OCI-M1 (cell line): Measurements from ENCODE around the gene CHST15.

ENCODE experiments used
- DNase-seq: peaks from one replicate; lab custom pipeline; 2025; lab: John Stamatoyannopoulos, UW

CHST15 gene

DNA sequence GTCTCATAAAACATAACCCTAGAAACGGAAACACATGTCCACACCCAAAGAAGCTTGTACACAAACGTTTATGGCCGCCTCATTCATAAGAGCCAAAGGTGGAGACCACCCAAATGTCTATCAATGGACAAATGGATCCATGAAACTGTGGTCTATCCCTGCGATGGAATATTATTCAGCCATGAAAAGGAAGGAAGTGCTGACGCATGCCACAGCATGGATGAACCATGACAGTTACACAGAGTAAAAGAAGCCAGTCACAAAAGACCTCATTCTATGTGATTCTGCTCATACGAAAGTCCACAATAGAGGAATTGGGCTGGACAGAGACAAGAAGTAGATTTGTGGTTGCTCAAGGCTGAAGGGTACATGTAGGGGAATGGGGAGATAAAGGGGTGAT, 10.8 kb downstream of the CHST15 start:
- no peak for DNase-seq

GRCh38 chr10:124081547-124082140, 11.8 kb downstream of the CHST15 start:
- DNase-seq: no peak

DNA sequence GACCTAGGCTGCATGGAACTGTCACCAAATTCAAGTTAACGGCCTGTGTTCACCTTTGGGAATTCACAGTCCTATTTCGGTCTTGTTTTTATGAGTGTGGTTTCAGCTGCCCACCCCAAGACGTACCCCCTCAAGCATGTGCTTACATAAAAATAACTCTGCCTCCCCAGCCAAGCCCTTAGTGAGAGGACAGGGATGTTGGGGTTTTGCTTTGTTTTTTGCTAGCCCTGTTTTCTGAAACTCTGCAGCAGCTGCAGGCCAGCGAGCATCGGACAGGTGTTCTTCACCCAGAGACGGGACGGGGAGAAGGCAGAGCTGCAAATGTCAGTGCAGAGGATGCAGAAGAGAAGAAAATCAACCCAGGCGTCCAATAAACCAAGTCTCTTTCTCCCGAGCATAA, 13.5 kb downstream of the CHST15 start:
- no peak for DNase-seq

DNA sequence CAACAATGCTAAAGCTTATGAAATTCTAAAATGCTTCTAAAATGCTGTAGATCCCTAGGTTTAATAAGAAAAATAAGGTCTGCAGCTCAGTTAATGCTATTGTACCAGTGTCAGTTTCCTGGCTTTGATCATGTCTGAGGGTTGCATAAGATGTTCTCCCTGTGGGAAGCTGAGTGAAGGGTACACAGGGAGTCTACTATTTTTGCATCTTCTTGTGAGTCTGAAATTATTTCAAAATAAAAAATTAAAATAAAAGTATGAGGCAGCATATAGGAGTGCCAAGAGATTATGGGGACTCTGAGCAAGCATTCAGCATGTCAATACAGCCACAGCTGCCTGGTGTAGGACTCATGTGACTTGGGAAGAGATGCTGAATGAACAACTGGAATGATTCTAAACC, 14.7 kb downstream of the CHST15 start:
- no peak for DNase-seq

DNA sequence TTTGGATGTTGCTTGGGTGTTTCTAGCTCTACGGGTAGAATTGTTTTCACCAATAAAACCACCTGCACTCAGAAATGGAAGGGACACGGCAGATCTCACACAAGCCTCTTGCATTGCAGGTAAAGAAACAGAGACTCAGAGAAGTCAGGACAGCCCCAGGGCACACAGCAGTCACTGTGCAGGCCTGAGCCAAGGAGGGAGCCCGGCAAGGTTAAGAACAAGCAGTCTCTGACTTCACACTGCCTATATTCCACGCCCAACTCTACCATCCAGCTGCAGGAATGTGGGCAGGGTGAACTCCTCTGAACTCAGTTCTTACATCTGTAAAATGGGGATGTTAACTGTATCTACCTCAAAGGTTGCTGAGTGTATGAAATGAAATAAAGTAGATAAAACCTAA, 15.4 kb downstream of the CHST15 start:
- no peak for DNase-seq

DNA sequence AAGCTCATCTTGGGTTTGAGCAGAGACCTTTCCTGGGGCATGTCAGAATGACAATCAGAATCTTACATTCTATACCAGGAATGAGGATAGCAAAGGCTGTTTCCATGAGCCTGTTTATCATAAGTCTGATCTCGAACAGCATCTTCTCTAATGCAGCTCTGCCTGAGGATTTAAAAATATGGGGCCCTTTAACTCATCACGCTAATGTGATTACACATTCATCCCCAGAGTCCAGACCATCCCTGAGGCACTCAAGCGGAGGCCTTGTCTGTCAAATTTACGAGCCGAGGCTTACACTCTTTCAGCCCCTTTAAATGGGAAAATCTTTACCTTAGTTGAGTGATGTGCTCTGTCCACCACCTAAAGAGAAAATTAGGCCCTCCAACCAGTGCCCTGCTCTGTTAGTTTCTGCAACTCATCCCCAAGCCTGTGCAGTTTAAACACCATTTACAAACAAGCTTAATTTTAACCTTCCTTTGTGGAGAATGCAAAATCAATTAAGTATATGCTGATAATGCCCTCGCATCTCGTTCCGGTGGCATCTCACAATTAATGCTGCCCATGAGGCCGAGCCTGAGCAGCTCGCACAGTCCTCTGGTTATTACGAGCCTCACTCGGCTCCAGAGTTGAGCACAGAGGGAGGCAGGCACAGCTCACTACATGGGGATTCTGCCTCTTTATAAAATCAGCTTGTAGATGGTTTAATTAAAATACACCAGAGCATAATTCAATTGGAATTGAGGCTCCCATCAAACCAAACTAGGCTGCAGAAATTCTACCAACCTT, 16.0 kb downstream of the CHST15 start:
- DNase-seq: no peak

GRCh38 chr10:124076148-124076733, 17.2 kb downstream of the CHST15 start:
- no peak for DNase-seq

DNA sequence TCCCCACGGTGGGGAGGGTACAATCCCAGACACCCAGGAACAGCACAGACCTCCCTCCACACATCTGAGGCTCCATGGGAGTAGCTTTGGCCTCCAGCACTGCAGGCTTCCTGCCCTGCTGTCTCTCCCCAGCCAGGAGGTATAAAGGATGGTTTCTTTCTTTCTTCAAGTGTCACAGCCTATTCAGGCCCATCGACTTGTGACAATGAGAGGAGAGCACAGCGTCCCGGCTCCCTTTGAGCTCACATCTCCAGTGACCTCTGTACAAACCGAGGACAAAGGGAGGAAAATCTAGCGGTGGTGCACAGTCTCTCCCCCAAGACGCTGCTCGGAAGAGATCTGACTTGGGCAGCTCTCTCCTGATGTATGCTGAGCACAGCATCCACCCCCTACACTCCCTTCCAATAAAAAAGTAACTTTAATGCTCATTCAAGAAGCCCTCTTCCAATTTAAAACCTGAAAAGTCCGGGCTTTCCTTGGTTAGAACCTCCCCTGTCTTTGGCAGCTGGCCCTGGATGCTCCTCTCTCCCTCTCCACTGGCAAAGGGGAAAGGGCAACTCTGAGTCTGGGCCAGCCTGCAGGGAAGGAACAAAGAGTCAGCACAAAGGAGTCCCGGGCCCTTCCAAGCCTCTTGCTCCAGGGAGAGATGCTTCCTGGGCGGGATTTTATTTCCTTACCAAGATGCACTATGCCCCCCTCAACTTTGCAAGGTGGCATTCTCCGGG, 18.0 kb downstream of the CHST15 start:
- no peak for DNase-seq

GRCh38 chr10:124074501-124075109, 18.8 kb downstream of the CHST15 start:
- no peak for DNase-seq

GRCh38 chr10:124073978-124074377, 19.4 kb downstream of the CHST15 start:
- DNase-seq: no peak

- no peak for DNase-seq
Measured at GRCh38 chr10:124072541-124072940, 20.9 kb downstream of the CHST15 start.

GRCh38 chr10:124072106-124072505, 21.3 kb downstream of the CHST15 start:
- DNase-seq: no peak

DNA sequence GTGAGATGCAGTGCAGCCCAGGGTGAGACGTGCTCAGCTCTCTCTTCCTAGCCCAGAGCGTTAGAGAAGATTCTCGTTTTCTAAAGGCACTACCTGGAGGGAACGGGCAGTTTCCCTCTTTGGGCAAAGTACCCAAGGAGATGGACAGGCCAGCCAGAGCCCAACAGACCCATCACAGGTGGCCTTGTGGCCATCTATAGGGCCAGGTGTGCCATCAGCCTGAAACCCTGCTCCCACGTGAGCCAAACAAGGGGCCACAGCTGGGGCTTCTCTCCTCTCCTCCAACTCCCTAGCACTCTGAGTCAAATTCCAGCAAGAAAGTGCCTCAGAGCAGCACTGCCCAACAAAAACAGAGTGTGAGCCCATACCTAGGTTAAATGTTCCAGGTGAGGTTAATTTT, 22.3 kb downstream of the CHST15 start:
- no peak for DNase-seq

DNA sequence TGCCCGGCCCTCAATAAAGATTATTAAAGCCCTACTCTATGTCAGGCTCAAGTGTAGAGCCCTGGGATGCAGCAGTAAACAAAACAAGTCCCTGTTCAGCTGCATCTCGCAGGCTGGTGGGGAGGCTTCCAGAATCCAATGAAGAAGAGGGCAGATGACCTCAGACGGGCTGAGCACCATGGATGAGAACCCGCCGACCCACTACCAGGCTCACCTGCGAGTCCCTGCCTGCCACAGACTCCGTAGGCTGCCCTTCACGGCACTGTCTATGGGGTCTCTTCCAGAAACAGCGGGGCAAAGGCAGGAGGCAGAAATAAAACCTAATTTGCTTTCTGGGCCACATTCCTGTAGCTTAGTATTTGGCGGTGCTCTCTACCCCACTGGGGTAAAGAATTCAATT, 22.7 kb downstream of the CHST15 start:
- no peak for DNase-seq

- DNase-seq: no peak
Measured at GRCh38 chr10:124069341-124070264, 23.8 kb downstream of the CHST15 start.

- DNase-seq: no peak
Measured at GRCh38 chr10:124068929-124069328, 24.5 kb downstream of the CHST15 start.

GRCh38 chr10:124067825-124068400, 25.5 kb downstream of the CHST15 start:
- no peak for DNase-seq

GRCh38 chr10:124066781-124067714, 26.4 kb downstream of the CHST15 start:
- peak; percentile 19 for DNase-seq

DNA sequence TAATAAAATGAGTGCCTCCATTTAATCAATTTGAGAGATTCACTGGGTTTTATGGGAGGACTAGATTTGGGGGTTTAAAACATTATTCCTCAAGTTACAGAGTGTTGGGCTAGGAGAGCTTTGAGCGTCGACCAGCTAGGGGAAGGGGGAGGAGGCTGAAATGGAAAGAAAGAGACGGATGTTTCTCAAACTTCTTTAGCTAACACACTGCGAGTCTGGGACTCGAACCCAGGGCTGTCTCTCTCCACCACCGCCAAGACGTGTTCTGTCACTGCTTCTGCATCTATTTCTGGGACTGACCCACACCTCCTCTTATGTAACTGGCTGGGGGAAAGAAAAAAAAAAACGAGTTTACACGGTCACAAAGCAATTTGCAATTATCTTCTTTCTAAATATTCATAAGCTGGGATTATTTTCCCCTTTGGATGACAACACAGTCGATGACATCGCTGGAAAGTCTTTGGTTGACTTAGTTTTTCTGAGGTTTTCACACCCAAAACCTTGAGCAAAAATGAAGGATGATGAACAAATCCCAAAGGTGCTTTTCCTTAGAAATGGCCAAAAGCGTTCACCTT, 27.2 kb downstream of the CHST15 start:
- DNase-seq: no peak
